AG09309 (cell line): Measurements from ENCODE around the gene PLCL2.

Experiments
- DNase-seq: peaks from one replicate; pipeline ENCODE4 v3.0.0-alpha.2; 2010; ENCODE audit warnings: low read depth
- H3K4me3 ChIP-seq: 2 replicates; pipeline ENCODE4 v1.5.1; 2011; ENCODE audit warnings: mild to moderate bottlenecking, low read depth, low read length, moderate library complexity; ENCODE audit not compliant: control insufficient read depth
- CTCF ChIP-seq: IDR thresholded peaks from 2 replicates; pipeline ENCODE4 v1.5.1; 2011; ENCODE audit warnings: mild to moderate bottlenecking, low read depth, low read length, inconsistent platforms; ENCODE audit not compliant: insufficient read depth, control insufficient read depth; ENCODE audit errors: missing control alignments

The PLCL2 gene

GRCh38 chr3:16999161-16999560, 114.4 kb downstream of the PLCL2 start:
- DNase-seq = no peak
- no peak for TF ChIP-seq CTCF
- no peak overlapping the region for H3K4me3 ChIP-seq

GRCh38 chr3:16999871-17000270, 115.1 kb downstream of the PLCL2 start:
- TF ChIP-seq CTCF = no peak
- DNase-seq = no peak
- H3K4me3 ChIP-seq = no peak overlapping the region

- no peak for DNase-seq
- no peak overlapping the region for H3K4me3 ChIP-seq
- TF ChIP-seq CTCF = no peak
These were observed 118.7 kb downstream of the PLCL2 start for GRCh38 chr3:17003457-17003856.

GRCh38 chr3:17006132-17006852, 121.5 kb downstream of the PLCL2 start:
- no peak overlapping the region for H3K4me3 ChIP-seq
- DNase-seq = no peak
- no peak for TF ChIP-seq CTCF

GRCh38 chr3:17007284-17007683, 122.5 kb downstream of the PLCL2 start:
- no peak for TF ChIP-seq CTCF

GRCh38 chr3:17009826-17010225, 125.1 kb downstream of the PLCL2 start:
- DNase-seq = no peak
- no peak for TF ChIP-seq CTCF
- no peak overlapping the region for H3K4me3 ChIP-seq

More at GRCh38 chr3:17007284-17007683, 122.5 kb downstream of the PLCL2 start:
- H3K4me3 ChIP-seq = no peak overlapping the region
- no peak for DNase-seq

GRCh38 chr3:17011728-17012338, 127.1 kb downstream of the PLCL2 start:
- H3K4me3 ChIP-seq = no peak overlapping the region
- no peak for DNase-seq
- TF ChIP-seq CTCF = no peak
